ENCODE measurements around the gene PRB3. TPM values are rescaled to one million over a fixed set of nuclear protein-coding genes. Genes with fewer than 3 reads are reported as not detected.

Gene PRB3
- total and polyA plus RNA-seq, 9 of the 15 experiments (the other 6 are each of a cell fraction or from before 2014, with no cell fraction given): 0.07 TPM; not detected in 8

DNA sequence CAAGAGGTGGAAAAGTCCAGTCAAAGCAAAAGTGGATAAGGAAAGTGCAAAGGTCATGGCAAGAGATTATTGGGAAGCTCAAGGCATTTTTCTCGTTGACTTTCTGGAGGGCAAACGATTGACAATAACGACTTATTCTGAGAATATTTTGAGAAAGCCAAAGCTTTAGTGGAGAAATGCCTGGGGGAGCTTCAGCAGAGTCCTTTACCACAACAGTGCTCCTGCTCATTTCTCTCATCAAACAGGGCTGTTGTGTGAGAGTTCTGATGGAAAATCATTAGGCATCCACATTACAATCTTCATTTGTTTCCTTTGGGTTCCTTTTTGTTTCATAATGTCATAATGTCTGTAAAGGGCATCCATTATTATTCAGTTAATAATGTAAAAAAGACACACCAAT is 26.9 kb downstream of the PRB3 start (continued):
- TF ChIP-seq NCOA6 (IDR thresholded peaks at IDR 0.05) (no peak), ZNF511 (CRISPR knock-in tag; IDR thresholded peaks at IDR 0.05) (no peak), CEBPG (CRISPR knock-in tag; IDR thresholded peaks at IDR 0.05) (no peak), CEBPG (tag; conservative IDR thresholded peaks at IDR 0.05 in 1 of 2, IDR thresholded peaks at IDR 0.05 in 1 of 2) (no peak), SRSF1 (IDR thresholded peaks at IDR 0.05; ENCODE audit: low read depth, low read length) (no peak), PPARD (CRISPR knock-in tag; IDR thresholded peaks at IDR 0.05) (no peak), DDX20 (tag; IDR thresholded peaks at IDR 0.05; ENCODE audit: low read depth) (no peak), ZNF282 (CRISPR knock-in tag; IDR thresholded peaks at IDR 0.05) (no peak), NR3C1 (CRISPR knock-in tag; IDR thresholded peaks at IDR 0.05) (no peak)
- TF ChIP-seq, protein P1, sequence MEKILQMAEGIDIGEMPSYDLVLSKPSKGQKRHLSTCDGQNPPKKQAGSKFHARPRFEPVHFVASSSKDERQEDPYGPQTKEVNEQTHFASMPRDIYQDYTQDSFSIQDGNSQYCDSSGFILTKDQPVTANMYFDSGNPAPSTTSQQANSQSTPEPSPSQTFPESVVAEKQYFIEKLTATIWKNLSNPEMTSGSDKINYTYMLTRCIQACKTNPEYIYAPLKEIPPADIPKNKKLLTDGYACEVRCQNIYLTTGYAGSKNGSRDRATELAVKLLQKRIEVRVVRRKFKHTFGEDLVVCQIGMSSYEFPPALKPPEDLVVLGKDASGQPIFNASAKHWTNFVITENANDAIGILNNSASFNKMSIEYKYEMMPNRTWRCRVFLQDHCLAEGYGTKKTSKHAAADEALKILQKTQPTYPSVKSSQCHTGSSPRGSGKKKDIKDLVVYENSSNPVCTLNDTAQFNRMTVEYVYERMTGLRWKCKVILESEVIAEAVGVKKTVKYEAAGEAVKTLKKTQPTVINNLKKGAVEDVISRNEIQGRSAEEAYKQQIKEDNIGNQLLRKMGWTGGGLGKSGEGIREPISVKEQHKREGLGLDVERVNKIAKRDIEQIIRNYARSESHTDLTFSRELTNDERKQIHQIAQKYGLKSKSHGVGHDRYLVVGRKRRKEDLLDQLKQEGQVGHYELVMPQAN (IDR thresholded peaks at IDR 0.05; ENCODE audit: borderline replicate concordance): no peak

Measured in K562 (cell line).